GM23338 (cell line): ENCODE measurements around the gene OTOGL. TPM values are rescaled to one million over a fixed set of nuclear protein-coding genes. Genes with fewer than 3 reads are reported as not detected.

Source experiments
- ATAC-seq: fragments of 200-7000 bp; cut with Tn5 transposase; 3 replicates; pipeline ENCODE4 v1.9.1; 2020
- DNase-seq: peaks from one replicate; pipeline ENCODE4 v3.0.0-alpha.2; 2015; ENCODE audit warnings: low spot score
- H2AFZ ChIP-seq: fragments of 200-600 bp; sonication (generic); 2 replicates; pipeline ENCODE4 v1.8.0; 2016; ENCODE audit warnings: antibody characterized with exemption, mild to moderate bottlenecking, moderate library complexity
- H3F3A ChIP-seq: fragments of 200-600 bp; sonication (generic); replicated peaks from 2 replicates; pipeline ENCODE4 v1.8.0; 2017; ENCODE audit warnings: antibody characterized with exemption, mixed run types, low read depth
- H3K27ac ChIP-seq: fragments of 200-600 bp; sonication (generic); 2 replicates; pipeline ENCODE4 v1.6.1; 2016; ENCODE audit warnings: low read depth
- H3K27me3 ChIP-seq: fragments of 200-600 bp; sonication (generic); 2 replicates; pipeline ENCODE4 v1.8.0; 2016; ENCODE audit warnings: mild to moderate bottlenecking, mixed run types, moderate library complexity; ENCODE audit not compliant: insufficient read depth
- H3K36me3 ChIP-seq: fragments of 200-600 bp; sonication (generic); 2 replicates; pipeline ENCODE4 v1.8.0; 2016; ENCODE audit warnings: mild to moderate bottlenecking; ENCODE audit not compliant: insufficient read depth
- H3K4me1 ChIP-seq: fragments of 200-600 bp; sonication (generic); 2 replicates; pipeline ENCODE4 v1.8.0; 2016; ENCODE audit warnings: mild to moderate bottlenecking, moderate library complexity; ENCODE audit not compliant: insufficient read depth
- H3K4me2 ChIP-seq: fragments of 200-600 bp; sonication (generic); 2 replicates; pipeline ENCODE4 v1.7.1; 2017; ENCODE audit warnings: mixed run types
- H3K4me3 ChIP-seq: fragments of 200-600 bp; sonication (generic); 2 replicates; pipeline ENCODE4 v1.6.1; 2016; ENCODE audit warnings: mixed run types
- H3K79me2 ChIP-seq: fragments of 200-600 bp; sonication (generic); replicated peaks from 2 replicates; pipeline ENCODE4 v1.8.0; 2017; ENCODE audit warnings: mild to moderate bottlenecking; ENCODE audit not compliant: insufficient read depth
- H3K9me2 ChIP-seq: fragments of 200-600 bp; sonication (generic); 2 replicates; pipeline ENCODE4 v1.8.0; 2017; ENCODE audit not compliant: insufficient read depth
- H4K20me1 ChIP-seq: fragments of 200-600 bp; sonication (generic); replicated peaks from 2 replicates; pipeline ENCODE4 v1.8.0; 2017; ENCODE audit warnings: mild to moderate bottlenecking; ENCODE audit not compliant: insufficient read depth
- H3K27ac Mint-ChIP-seq: 2 replicates; pipeline ENCODE4 v1.8.0; 2020; ENCODE audit warnings: inconsistent platforms, mild to moderate bottlenecking, moderate library complexity, mixed read lengths
- H3K27me3 Mint-ChIP-seq: 3 replicates; pipeline ENCODE4 v1.8.0; 2022; ENCODE audit warnings: low read depth, mild to moderate bottlenecking, moderate library complexity, mixed read lengths, inconsistent platforms; ENCODE audit not compliant: insufficient read depth, poor library complexity
- H3K36me3 Mint-ChIP-seq: 3 replicates; pipeline ENCODE4 v1.8.0; 2021; ENCODE audit warnings: low read depth, mild to moderate bottlenecking, inconsistent platforms, moderate library complexity, mixed read lengths
- H3K4me1 Mint-ChIP-seq: 3 replicates; pipeline ENCODE4 v1.8.0; 2020; ENCODE audit warnings: mild to moderate bottlenecking, inconsistent platforms, mixed read lengths
- H3K4me3 Mint-ChIP-seq: 3 replicates; pipeline ENCODE4 v1.8.0; 2021; ENCODE audit warnings: moderate library complexity, mild to moderate bottlenecking, inconsistent platforms, mixed read lengths
- H3K9me3 Mint-ChIP-seq: 3 replicates; pipeline ENCODE4 v1.8.0; 2020; ENCODE audit warnings: moderate library complexity, mild to moderate bottlenecking, inconsistent platforms, mixed read lengths
- ETS1 ChIP-seq: IDR thresholded peaks from 2 replicates; pipeline ENCODE4 v1.6.1; 2016; ENCODE audit warnings: antibody characterized with exemption
- EZH2 ChIP-seq: fragments of 200-600 bp; sonication (generic); IDR thresholded peaks from one replicate; pipeline ENCODE4 v1.8.0; 2017; ENCODE audit warnings: antibody characterized with exemption, mild to moderate bottlenecking, low read depth; ENCODE audit not compliant: unreplicated experiment
- EZH2phosphoT487 ChIP-seq: fragments of 200-600 bp; sonication (generic); IDR thresholded peaks from one replicate; pipeline ENCODE4 v1.8.1; 2018; ENCODE audit warnings: antibody characterized with exemption; ENCODE audit not compliant: unreplicated experiment
- JUNB ChIP-seq: IDR thresholded peaks from one replicate; pipeline ENCODE4 v1.6.1; 2016; ENCODE audit warnings: antibody characterized with exemption; ENCODE audit not compliant: unreplicated experiment
- NANOG ChIP-seq: IDR thresholded peaks from 2 replicates; pipeline ENCODE4 v1.6.1; 2016; ENCODE audit warnings: antibody characterized with exemption, borderline replicate concordance
- REST ChIP-seq: IDR thresholded peaks from one replicate; pipeline ENCODE4 v1.6.1; 2018; ENCODE audit warnings: antibody characterized with exemption; ENCODE audit not compliant: unreplicated experiment
- STAT1 ChIP-seq: IDR thresholded peaks from one replicate; pipeline ENCODE4 v1.6.1; 2016; ENCODE audit warnings: antibody characterized with exemption; ENCODE audit not compliant: unreplicated experiment
- ZNF114 ChIP-seq: fragments of 250-450 bp; sonication (Bioruptor Pico); IDR thresholded peaks from 2 replicates; pipeline ENCODE4 v1.5.0; 2020; ENCODE audit warnings: mild to moderate bottlenecking, moderate library complexity
- ZNF331 ChIP-seq: fragments of 250-450 bp; sonication (Bioruptor Pico); IDR thresholded peaks from 2 replicates; pipeline ENCODE4 v1.5.0; 2020; ENCODE audit warnings: low read depth, mild to moderate bottlenecking, moderate library complexity
- polyA plus RNA-seq: library from polyadenylated mRNA; unstranded; fragments of >200 nt; fragmentation: Nextera tagmentation; extraction: Ambion mirVana; gene quantifications from 2 replicates; pipeline ENCODE4 v1.2.1, GENCODE V29; 2016
- total RNA-seq: library from RNA; depleted of rRNA; stranded (reverse); fragments of >200 nt; shearing (Covaris generic); gene quantifications from 2 replicates; pipeline ENCODE4 v1.2.3, GENCODE V29; 2014
- TF ChIP-seq, protein P1 (sequence below): fragments of 250-450 bp; sonication (Bioruptor Pico); IDR thresholded peaks from 2 replicates; pipeline ENCODE4 v1.5.0; 2020; ENCODE audit warnings: mild to moderate bottlenecking, moderate library complexity
- TF ChIP-seq, protein P2 (sequence below), 2 experiments: fragments of 200-600 bp in 1 of 2; sonication (generic) in 1 of 2; conservative IDR thresholded peaks; 2 replicates each; pipeline versions ENCODE4 v1.5.1 to v1.6.1; 2016 to 2017; ENCODE audit warnings: antibody characterized with exemption in 2 of 2, low read depth in 2 of 2, mild to moderate bottlenecking in 2 of 2, moderate library complexity in 1 of 2

The OTOGL gene
- total and polyA plus RNA-seq, 2 experiments from 2014 or later: 0.36 to 0.66 TPM

DNA sequence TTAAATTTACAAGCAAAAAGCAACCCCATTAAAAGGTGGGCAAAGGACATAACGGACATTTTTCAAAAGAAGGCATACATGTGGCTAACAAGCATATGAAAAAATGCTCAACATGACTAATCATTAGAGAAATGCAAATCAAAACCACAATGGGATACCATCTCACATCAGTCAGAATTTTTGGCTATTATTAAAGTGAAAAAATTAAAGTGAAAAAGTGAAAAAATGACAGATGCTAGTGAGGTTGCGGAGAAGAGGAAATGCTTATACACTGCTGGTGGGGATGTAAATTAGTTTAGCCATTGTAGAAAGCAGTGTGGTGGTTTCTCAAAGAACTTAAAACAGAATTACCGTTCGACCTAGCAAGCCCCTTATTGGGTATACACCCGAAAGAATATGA lies 7.9 kb downstream of the OTOGL start:
- no peaks in the 10 kb centered on the region for H3F3A ChIP-seq
- H3K4me3 Mint-ChIP-seq: no peak overlapping the region
- ATAC-seq: no peak

More for the DNA sequence above, 7.9 kb downstream of the OTOGL start:
- Histone ChIP-seq H3K9me2 (no peaks in the 10 kb centered on the region), H4K20me1 (no peaks in the 10 kb centered on the region), H3K4me1 (0 out of 2 replicates have a peak, but pooled peaks cover 2% of the 10 kb centered on the region), H3K79me2 (no peaks in the 10 kb centered on the region), H3K4me2 (no peak overlapping the region), H2AFZ (no peak overlapping the region), H3K4me3 (no peak overlapping the region), H3K36me3 (no peaks in the 10 kb centered on the region), H3K27me3 (no peaks in the 10 kb centered on the region), H3K27ac (no peak overlapping the region)
- Mint-ChIP-seq H3K9me3 (no peaks in the 10 kb centered on the region), H3K4me1 (no peaks in the 10 kb centered on the region), H3K27ac (no peak overlapping the region), H3K36me3 (no peaks in the 10 kb centered on the region), H3K27me3 (no peaks in the 10 kb centered on the region)
- DNase-seq: no peak
- TF ChIP-seq EZH2phosphoT487 (no peak), ZNF114 (no peak), JUNB (no peak), NANOG (no peak), ZNF331 (no peak), EZH2 (no peak), REST (no peak), ETS1 (no peak), STAT1 (no peak)
- TF ChIP-seq, protein P1, sequence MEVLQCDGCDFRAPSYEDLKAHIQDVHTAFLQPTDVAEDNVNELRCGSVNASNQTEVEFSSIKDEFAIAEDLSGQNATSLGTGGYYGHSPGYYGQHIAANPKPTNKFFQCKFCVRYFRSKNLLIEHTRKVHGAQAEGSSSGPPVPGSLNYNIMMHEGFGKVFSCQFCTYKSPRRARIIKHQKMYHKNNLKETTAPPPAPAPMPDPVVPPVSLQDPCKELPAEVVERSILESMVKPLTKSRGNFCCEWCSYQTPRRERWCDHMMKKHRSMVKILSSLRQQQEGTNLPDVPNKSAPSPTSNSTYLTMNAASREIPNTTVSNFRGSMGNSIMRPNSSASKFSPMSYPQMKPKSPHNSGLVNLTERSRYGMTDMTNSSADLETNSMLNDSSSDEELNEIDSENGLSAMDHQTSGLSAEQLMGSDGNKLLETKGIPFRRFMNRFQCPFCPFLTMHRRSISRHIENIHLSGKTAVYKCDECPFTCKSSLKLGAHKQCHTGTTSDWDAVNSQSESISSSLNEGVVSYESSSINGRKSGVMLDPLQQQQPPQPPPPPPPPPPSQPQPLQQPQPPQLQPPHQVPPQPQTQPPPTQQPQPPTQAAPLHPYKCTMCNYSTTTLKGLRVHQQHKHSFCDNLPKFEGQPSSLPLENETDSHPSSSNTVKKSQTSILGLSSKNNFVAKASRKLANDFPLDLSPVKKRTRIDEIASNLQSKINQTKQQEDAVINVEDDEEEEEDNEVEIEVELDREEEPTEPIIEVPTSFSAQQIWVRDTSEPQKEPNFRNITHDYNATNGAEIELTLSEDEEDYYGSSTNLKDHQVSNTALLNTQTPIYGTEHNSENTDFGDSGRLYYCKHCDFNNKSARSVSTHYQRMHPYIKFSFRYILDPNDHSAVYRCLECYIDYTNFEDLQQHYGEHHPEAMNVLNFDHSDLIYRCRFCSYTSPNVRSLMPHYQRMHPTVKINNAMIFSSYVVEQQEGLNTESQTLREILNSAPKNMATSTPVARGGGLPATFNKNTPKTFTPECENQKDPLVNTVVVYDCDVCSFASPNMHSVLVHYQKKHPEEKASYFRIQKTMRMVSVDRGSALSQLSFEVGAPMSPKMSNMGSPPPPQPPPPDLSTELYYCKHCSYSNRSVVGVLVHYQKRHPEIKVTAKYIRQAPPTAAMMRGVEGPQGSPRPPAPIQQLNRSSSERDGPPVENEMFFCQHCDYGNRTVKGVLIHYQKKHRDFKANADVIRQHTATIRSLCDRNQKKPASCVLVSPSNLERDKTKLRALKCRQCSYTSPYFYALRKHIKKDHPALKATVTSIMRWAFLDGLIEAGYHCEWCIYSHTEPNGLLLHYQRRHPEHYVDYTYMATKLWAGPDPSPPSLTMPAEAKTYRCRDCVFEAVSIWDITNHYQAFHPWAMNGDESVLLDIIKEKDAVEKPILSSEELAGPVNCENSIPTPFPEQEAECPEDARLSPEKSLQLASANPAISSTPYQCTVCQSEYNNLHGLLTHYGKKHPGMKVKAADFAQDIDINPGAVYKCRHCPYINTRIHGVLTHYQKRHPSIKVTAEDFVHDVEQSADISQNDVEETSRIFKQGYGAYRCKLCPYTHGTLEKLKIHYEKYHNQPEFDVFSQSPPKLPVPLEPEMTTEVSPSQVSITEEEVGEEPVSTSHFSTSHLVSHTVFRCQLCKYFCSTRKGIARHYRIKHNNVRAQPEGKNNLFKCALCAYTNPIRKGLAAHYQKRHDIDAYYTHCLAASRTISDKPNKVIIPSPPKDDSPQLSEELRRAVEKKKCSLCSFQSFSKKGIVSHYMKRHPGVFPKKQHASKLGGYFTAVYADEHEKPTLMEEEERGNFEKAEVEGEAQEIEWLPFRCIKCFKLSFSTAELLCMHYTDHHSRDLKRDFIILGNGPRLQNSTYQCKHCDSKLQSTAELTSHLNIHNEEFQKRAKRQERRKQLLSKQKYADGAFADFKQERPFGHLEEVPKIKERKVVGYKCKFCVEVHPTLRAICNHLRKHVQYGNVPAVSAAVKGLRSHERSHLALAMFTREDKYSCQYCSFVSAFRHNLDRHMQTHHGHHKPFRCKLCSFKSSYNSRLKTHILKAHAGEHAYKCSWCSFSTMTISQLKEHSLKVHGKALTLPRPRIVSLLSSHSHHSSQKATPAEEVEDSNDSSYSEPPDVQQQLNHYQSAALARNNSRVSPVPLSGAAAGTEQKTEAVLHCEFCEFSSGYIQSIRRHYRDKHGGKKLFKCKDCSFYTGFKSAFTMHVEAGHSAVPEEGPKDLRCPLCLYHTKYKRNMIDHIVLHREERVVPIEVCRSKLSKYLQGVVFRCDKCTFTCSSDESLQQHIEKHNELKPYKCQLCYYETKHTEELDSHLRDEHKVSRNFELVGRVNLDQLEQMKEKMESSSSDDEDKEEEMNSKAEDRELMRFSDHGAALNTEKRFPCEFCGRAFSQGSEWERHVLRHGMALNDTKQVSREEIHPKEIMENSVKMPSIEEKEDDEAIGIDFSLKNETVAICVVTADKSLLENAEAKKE (CRISPR knock-in tag): no peak
- TF ChIP-seq, protein P2, sequence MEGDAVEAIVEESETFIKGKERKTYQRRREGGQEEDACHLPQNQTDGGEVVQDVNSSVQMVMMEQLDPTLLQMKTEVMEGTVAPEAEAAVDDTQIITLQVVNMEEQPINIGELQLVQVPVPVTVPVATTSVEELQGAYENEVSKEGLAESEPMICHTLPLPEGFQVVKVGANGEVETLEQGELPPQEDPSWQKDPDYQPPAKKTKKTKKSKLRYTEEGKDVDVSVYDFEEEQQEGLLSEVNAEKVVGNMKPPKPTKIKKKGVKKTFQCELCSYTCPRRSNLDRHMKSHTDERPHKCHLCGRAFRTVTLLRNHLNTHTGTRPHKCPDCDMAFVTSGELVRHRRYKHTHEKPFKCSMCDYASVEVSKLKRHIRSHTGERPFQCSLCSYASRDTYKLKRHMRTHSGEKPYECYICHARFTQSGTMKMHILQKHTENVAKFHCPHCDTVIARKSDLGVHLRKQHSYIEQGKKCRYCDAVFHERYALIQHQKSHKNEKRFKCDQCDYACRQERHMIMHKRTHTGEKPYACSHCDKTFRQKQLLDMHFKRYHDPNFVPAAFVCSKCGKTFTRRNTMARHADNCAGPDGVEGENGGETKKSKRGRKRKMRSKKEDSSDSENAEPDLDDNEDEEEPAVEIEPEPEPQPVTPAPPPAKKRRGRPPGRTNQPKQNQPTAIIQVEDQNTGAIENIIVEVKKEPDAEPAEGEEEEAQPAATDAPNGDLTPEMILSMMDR (conservative IDR thresholded peaks at IDR 0.05; ENCODE audit: low read depth in 2 of 2): no peak
